OCI-M2 (cell line): ENCODE results near the gene CFAP46.
"Not testable (repeated sequence)": the region's sequence is repeated elsewhere in the genome, so short reads cannot be mapped to it uniquely, and the experiment has no call there.

Source experiments
- DNase-seq: peaks from one replicate; lab custom pipeline; 2025; ENCODE audit not compliant: unreplicated experiment; lab: John Stamatoyannopoulos, UW

Gene CFAP46

GRCh38 chr10:132846631-132847415 lies 95.5 kb downstream of the CFAP46 start:
- no peak for DNase-seq

GRCh38 chr10:132845780-132846595 lies 96.4 kb downstream of the CFAP46 start:
- no peak for DNase-seq

- no peak for DNase-seq
These were observed 97.3 kb downstream of the CFAP46 start for GRCh38 chr10:132845041-132845551.

- no peak for DNase-seq
These were observed 98.1 kb downstream of the CFAP46 start for GRCh38 chr10:132844069-132844809.

- not testable (repeated sequence) for DNase-seq
These were observed 99.1 kb downstream of the CFAP46 start for GRCh38 chr10:132843276-132843675.

GRCh38 chr10:132842397-132842796 lies 100.0 kb downstream of the CFAP46 start:
- DNase-seq = no peak

- no peak for DNase-seq
These were observed 100.8 kb downstream of the CFAP46 start for GRCh38 chr10:132841615-132841975.

GRCh38 chr10:132840698-132841614 lies 101.4 kb downstream of the CFAP46 start:
- DNase-seq = no peak

- no peak for DNase-seq
These were observed 103.3 kb downstream of the CFAP46 start for GRCh38 chr10:132839061-132839460.

GRCh38 chr10:132838346-132838970 lies 103.9 kb downstream of the CFAP46 start:
- DNase-seq = no peak

GRCh38 chr10:132837905-132838304 lies 104.5 kb downstream of the CFAP46 start:
- no peak for DNase-seq

GRCh38 chr10:132836832-132837540 lies 105.4 kb downstream of the CFAP46 start:
- no peak for DNase-seq

- no peak for DNase-seq
These were observed 106.0 kb downstream of the CFAP46 start for GRCh38 chr10:132836248-132836831.

GRCh38 chr10:132835848-132836233 lies 106.5 kb downstream of the CFAP46 start:
- no peak for DNase-seq

GRCh38 chr10:132834891-132835847 lies 107.2 kb downstream of the CFAP46 start:
- DNase-seq = no peak

- no peak for DNase-seq
These were observed 108.0 kb downstream of the CFAP46 start for GRCh38 chr10:132834311-132834761.

GRCh38 chr10:132833421-132834111 lies 108.8 kb downstream of the CFAP46 start:
- DNase-seq = no peak
